Natural killer cell treated with Interleukin-12 subunit alpha and Interleukin-12 subunit beta and Interleukin-15 and Interleukin-18, amount 100 ng/mL, for 72 hours (primary cell): ENCODE results near the gene GPATCH11. TPM values are rescaled to one million over a fixed set of nuclear protein-coding genes. Genes with fewer than 3 reads are reported as not detected.

Source experiments
- ATAC-seq, 2 donors: fragments of 150-1000 bp; cut with Tn5 transposase in 1 of 2; sonication (Bioruptor Pico), chemical (Tn5 transposase) in 1 of 2; 2 replicates each; pipeline ENCODE4 v1.10.0; 2021
- DNase-seq: peaks from one replicate; pipeline ENCODE4 v3.0.0; 2022; ENCODE audit warnings: low spot score
- H3K27ac Mint-ChIP-seq, 2 donors: 1 replicate in 1 of 2; 2 replicates in 1 of 2; pipeline ENCODE4 v1.8.0; 2022; ENCODE audit warnings: mixed read lengths in 2 of 2, mild to moderate bottlenecking in 1 of 2, moderate library complexity in 1 of 2
- H3K27me3 Mint-ChIP-seq, 2 donors: 1 replicate in 1 of 2; 2 replicates in 1 of 2; pipeline ENCODE4 v1.8.0; 2022; ENCODE audit warnings: mixed read lengths in 2 of 2
- H3K36me3 Mint-ChIP-seq: one replicate; pipeline ENCODE4 v1.8.0; 2022; ENCODE audit warnings: mixed read lengths
- H3K4me1 Mint-ChIP-seq, 2 donors: 1 replicate in 1 of 2; 2 replicates in 1 of 2; pipeline ENCODE4 v1.8.0; 2022; ENCODE audit warnings: low read depth in 2 of 2, mixed read lengths in 2 of 2, mild to moderate bottlenecking in 1 of 2
- H3K4me3 Mint-ChIP-seq: one replicate; pipeline ENCODE4 v1.8.0; 2022; ENCODE audit warnings: mixed read lengths
- H3K9me3 Mint-ChIP-seq: 2 replicates; pipeline ENCODE4 v1.8.0; 2022; ENCODE audit warnings: mixed read lengths
- total RNA-seq, 2 donors: library from RNA; stranded (reverse); gene quantifications; one replicate each; pipeline ENCODE4 v1.2.3, GENCODE V29; 2022

The GPATCH11 gene
- total RNA-seq, 2 donors from 2014 or later, result 13.2 to 15.3 TPM

DNA sequence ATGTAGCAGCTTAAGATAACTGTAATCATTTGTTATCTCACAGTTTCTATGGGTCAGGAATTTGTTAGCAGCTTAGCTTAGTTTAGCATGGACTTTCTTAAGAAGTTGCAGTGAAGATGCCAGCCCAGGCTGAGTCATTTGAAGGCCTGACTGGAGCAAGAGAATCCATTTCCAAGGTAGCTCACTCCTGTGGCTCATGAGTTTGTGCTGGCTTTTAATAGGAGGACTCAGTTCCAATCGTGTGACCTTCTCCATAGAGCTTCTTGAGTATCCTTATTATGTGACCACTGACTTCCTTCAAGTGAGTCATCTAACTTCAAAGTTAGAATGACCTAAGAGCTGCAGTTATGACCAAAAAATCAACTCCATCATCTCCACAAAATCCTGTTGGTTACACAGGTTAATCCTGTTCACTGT is 1.4 kb downstream of the GPATCH11 start:
- no peak for DNase-seq
- H3K27ac Mint-ChIP-seq, result no peak overlapping the region
- H3K36me3 Mint-ChIP-seq, result peaks cover 15% of the 10 kb centered on the region
- H3K27me3 Mint-ChIP-seq, result no peaks in the 10 kb centered on the region
- H3K4me1 Mint-ChIP-seq, result peaks cover 16 to 25% of the 10 kb centered on the region in 2 donors
- ATAC-seq, result peak in 1 of 2 donors; percentile 39
- H3K4me3 Mint-ChIP-seq, result no peak overlapping the region
- no peaks in the 10 kb centered on the region for H3K9me3 Mint-ChIP-seq

DNA sequence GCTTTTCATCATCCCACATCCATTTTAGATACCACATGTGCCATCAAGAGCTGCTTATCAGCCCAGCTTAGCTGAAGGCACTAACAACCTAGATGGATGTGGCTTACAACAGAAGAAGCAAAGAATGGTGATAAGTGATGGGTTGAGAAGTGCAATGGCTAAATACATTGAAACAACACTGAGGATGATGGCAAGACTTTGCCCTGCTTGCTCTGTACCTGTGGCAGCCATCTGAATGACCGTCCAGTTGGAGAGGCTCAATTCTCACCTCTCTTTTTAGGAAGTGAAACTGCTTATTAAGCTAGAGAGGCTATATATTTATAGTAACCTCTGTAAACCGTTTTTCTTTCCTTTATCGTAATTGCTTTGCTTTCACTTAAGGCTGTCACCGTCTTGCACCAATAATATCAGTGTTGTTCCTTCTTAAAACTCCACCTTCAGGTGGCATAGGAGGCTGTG is 5.7 kb downstream of the GPATCH11 start:
- Mint-ChIP-seq H3K9me3 (no peaks in the 10 kb centered on the region), H3K4me3 (no peak overlapping the region), H3K27me3 (no peaks in the 10 kb centered on the region), H3K27ac (no peak overlapping the region), H3K36me3 (peaks cover 15% of the 10 kb centered on the region), H3K4me1 (peaks cover 6 to 9% of the 10 kb centered on the region in 2 donors)
- no peak for ATAC-seq
- DNase-seq, result no peak

DNA sequence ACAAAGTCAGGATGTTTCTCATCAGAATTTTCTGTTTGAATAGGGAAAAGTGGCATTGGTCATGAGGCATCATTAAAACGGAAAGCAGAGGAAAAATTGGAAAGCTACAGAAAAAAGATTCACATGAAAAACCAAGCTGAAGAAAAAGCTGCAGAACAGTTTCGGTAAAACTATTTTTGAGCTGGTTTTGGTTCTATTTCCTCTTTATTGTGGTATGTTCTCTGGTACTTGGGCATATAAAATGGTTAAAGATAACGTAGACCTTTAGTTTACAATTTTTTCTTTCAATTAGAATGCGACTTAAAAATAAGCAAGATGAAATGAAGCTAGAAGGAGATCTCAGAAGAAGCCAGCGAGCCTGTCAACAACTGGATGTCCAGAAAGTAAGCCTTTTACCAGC is 7.6 kb downstream of the GPATCH11 start:
- H3K4me1 Mint-ChIP-seq, result peaks cover 6% of the 10 kb centered on the region in 2 donors
- H3K9me3 Mint-ChIP-seq, result no peaks in the 10 kb centered on the region
- no peak overlapping the region for H3K27ac Mint-ChIP-seq
- H3K27me3 Mint-ChIP-seq, result no peaks in the 10 kb centered on the region
- no peak for ATAC-seq
- no peak overlapping the region for H3K4me3 Mint-ChIP-seq
- no peak for DNase-seq
- H3K36me3 Mint-ChIP-seq, result peaks cover 21% of the 10 kb centered on the region

- no peaks in the 10 kb centered on the region for H3K4me1 Mint-ChIP-seq
- peak overlapping the region in 1 of 2 donors; percentile 75 for H3K27ac Mint-ChIP-seq
- no peaks in the 10 kb centered on the region for H3K9me3 Mint-ChIP-seq
- peaks cover 18% of the 10 kb centered on the region for H3K36me3 Mint-ChIP-seq
- H3K4me3 Mint-ChIP-seq, result no peak overlapping the region
- H3K27me3 Mint-ChIP-seq, result no peaks in the 10 kb centered on the region
- DNase-seq, result no peak
- ATAC-seq, result no peak
These were observed 12.2 kb downstream of the GPATCH11 start for GRCh38 chr2:37096568-37096967.

- Mint-ChIP-seq H3K27me3 (no peaks in the 10 kb centered on the region), H3K4me3 (no peak overlapping the region), H3K9me3 (no peaks in the 10 kb centered on the region), H3K36me3 (peaks cover 14% of the 10 kb centered on the region), H3K4me1 (no peaks in the 10 kb centered on the region), H3K27ac (no peak overlapping the region)
- DNase-seq (no peak), ATAC-seq (no peak)
These were observed 14.2 kb downstream of the GPATCH11 start for GRCh38 chr2:37098416-37099118.

GRCh38 chr2:37100054-37100453 is 15.7 kb downstream of the GPATCH11 start:
- DNase-seq (no peak), ATAC-seq (no peak)
- Mint-ChIP-seq H3K27me3 (no peaks in the 10 kb centered on the region), H3K36me3 (peaks cover 14% of the 10 kb centered on the region), H3K27ac (no peak overlapping the region), H3K9me3 (no peaks in the 10 kb centered on the region), H3K4me1 (no peaks in the 10 kb centered on the region), H3K4me3 (no peak overlapping the region)

GRCh38 chr2:37102588-37102987 is 18.3 kb downstream of the GPATCH11 start:
- no peak for DNase-seq
- H3K36me3 Mint-ChIP-seq, result peaks cover 15% of the 10 kb centered on the region

GRCh38 chr2:37104178-37104577 is 19.9 kb downstream of the GPATCH11 start:
- DNase-seq (no peak), ATAC-seq (no peak)
- Mint-ChIP-seq H3K36me3 (peaks cover 20% of the 10 kb centered on the region), H3K4me3 (no peak overlapping the region), H3K27me3 (no peaks in the 10 kb centered on the region), H3K27ac (peak overlapping the region in 1 of 2 donors; percentile 46), H3K9me3 (no peaks in the 10 kb centered on the region), H3K4me1 (no peaks in the 10 kb centered on the region)

More at GRCh38 chr2:37102588-37102987, 18.3 kb downstream of the GPATCH11 start:
- no peak for ATAC-seq
- Mint-ChIP-seq H3K27ac (no peak overlapping the region), H3K4me1 (no peaks in the 10 kb centered on the region), H3K9me3 (no peaks in the 10 kb centered on the region), H3K27me3 (no peaks in the 10 kb centered on the region), H3K4me3 (no peak overlapping the region)

DNA sequence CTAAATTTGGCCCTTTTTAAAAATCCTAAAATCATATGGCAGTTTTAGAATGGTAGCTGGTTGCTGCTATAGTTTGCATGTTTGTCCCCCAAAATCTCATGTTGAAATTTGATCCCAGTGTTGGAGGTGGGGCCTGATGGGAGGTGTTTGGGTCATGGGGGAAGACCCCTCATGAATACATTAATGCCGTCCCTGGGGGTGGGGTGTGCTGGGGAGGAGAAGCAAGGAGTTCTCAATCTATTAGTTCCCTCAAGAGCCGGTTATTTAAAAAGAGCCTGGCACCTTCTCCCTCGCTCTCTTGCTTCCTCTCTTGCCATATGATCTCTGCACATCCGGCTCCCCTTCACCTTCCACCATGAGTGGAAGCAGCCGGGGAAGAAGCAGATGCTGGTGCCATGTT is 20.8 kb downstream of the GPATCH11 start:
- Mint-ChIP-seq H3K4me1 (no peaks in the 10 kb centered on the region), H3K27me3 (no peaks in the 10 kb centered on the region), H3K9me3 (no peaks in the 10 kb centered on the region), H3K36me3 (peaks cover 20% of the 10 kb centered on the region), H3K4me3 (no peak overlapping the region), H3K27ac (no peak overlapping the region)
- DNase-seq (no peak), ATAC-seq (no peak)

DNA sequence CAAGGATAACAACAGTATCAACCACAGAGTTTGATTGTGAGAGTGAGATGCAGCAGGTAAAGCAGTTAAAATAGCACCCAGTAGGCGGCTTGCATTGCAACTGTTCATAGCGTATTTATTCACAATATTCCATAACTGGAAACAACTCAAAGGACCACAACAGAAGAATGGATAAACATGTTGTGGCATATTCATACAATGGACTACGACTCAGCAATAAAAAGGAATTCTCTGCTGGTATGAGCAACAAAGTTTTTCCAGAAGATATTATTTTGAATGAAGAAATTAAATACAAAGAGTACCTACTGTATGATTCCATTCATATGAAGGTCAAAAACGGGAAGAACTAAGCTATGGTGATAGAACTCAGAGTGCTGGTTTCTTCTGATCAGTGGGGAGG is 25.2 kb downstream of the GPATCH11 start:
- Mint-ChIP-seq H3K4me3 (no peak overlapping the region), H3K36me3 (peaks cover 22% of the 10 kb centered on the region), H3K27me3 (no peaks in the 10 kb centered on the region), H3K9me3 (no peaks in the 10 kb centered on the region), H3K4me1 (peaks cover 0 to 3% of the 10 kb centered on the region in 2 donors), H3K27ac (no peak overlapping the region)
- ATAC-seq (no peak), DNase-seq (no peak)

DNA sequence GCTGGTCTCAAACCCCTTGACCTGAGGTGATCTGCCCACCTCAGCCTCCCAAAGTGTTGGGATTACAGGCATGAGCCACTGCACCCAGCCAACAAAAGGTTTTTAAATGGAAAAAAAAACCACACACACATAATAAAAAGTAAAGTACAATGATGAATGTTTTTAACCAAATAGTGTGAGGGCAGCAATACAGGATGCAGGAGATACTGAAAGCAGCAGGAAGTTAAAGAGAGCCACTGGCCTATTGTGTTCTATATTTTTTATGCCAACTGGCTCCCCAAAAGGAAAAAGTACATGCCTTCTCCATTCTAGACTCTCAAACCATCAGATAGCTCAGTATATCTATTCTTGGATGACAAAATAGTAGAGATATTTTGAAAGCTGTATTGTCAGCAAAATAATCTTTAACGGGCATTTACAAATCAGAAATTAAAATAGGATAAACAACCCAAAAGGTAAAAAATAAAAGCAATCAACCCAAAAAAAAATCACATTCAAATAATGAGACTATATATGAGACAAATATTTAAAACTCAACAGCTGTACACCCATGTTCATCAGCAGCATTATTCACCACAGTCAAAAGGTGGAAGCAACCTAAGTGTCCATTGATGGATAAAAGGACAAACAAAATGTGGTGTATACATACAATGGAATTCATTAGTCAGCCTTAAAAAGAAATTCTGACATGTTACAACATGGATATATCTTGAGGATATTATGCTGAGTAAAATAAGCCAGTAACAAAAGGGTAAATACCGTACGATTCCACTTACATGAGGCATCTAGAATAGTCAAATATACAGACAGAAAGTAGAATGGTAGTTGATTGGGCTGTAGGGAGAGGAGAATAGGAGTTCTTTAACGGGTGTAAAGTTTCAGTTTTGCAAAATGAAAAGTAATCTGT is 26.2 kb downstream of the GPATCH11 start:
- no peak overlapping the region for H3K4me3 Mint-ChIP-seq
- ATAC-seq (no peak), DNase-seq (no peak)
- peaks cover 19% of the 10 kb centered on the region for H3K36me3 Mint-ChIP-seq
- H3K27me3 Mint-ChIP-seq, result no peaks in the 10 kb centered on the region
- peak overlapping the region in 1 of 2 donors; percentile 35 for H3K27ac Mint-ChIP-seq
- H3K9me3 Mint-ChIP-seq, result no peaks in the 10 kb centered on the region
- H3K4me1 Mint-ChIP-seq, result peaks cover 0 to 3% of the 10 kb centered on the region in 2 donors

- Mint-ChIP-seq H3K9me3 (no peaks in the 10 kb centered on the region), H3K27me3 (no peaks in the 10 kb centered on the region), H3K4me3 (no peak overlapping the region), H3K27ac (no peak overlapping the region), H3K4me1 (peaks cover 6 to 10% of the 10 kb centered on the region in 2 donors), H3K36me3 (peaks cover 15% of the 10 kb centered on the region)
- ATAC-seq, result no peak
- no peak for DNase-seq
These were observed 27.6 kb downstream of the GPATCH11 start for GRCh38 chr2:37111958-37112357.

- no peaks in the 10 kb centered on the region for H3K27me3 Mint-ChIP-seq
- H3K9me3 Mint-ChIP-seq, result no peaks in the 10 kb centered on the region
- ATAC-seq, result no peak
- no peak for DNase-seq
- peaks cover 6% of the 10 kb centered on the region for H3K36me3 Mint-ChIP-seq
- no peak overlapping the region for H3K27ac Mint-ChIP-seq
- H3K4me3 Mint-ChIP-seq, result no peak overlapping the region
- H3K4me1 Mint-ChIP-seq, result peaks cover 6 to 7% of the 10 kb centered on the region in 2 donors
These were observed 33.2 kb downstream of the GPATCH11 start for GRCh38 chr2:37117566-37117965.

DNA sequence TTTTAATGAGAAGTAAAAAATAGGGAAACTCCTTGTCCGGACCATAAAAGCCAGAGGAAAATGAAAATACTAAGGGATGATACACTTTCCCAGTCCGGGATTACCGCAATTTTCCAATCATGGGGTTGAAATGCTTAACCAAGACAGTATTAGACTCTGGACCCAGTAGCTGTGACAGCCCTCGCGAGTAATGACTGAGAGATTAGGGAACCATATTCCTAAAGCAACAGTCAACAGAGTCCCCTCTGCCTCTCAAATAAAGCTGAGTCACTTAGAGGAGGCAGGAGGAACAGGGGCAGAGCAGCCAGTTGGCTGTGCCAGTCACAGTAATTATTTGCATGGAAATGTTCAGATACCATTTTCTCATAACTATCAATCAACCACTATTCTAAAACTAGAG is 34.8 kb downstream of the GPATCH11 start:
- Mint-ChIP-seq H3K4me1 (peaks cover 6 to 7% of the 10 kb centered on the region in 2 donors), H3K27me3 (no peaks in the 10 kb centered on the region), H3K27ac (peak overlapping the region in 1 of 2 donors; percentile 16), H3K4me3 (no peak overlapping the region), H3K9me3 (no peaks in the 10 kb centered on the region), H3K36me3 (peaks cover 6% of the 10 kb centered on the region)
- DNase-seq (no peak), ATAC-seq (no peak)
